ENCODE results near the gene P4HA2.
A peak's percentile ranks its signal among the peaks of the same experiment; 100 is the strongest.

Gene P4HA2

GRCh38 chr5:132228241-132229035 lies 785 bp upstream of the P4HA2 start:
- no peak for DNase-seq (ENCODE audit: low spot score)
- Mint-ChIP-seq H3K9me3 (no peaks in the 10 kb centered on the region), H3K4me3 (peak overlapping the region; percentile 67), H3K4me1 (ENCODE audit: low read depth) (peaks cover 37% of the 10 kb centered on the region), H3K36me3 (ENCODE audit: low read depth) (no peaks in the 10 kb centered on the region), H3K27ac (no peak overlapping the region), H3K27me3 (ENCODE audit: low read depth) (peaks cover 11% of the 10 kb centered on the region)

GRCh38 chr5:132227235-132227484 lies 493 bp downstream of the P4HA2 start:
- Mint-ChIP-seq H3K27ac (no peak overlapping the region), H3K4me1 (ENCODE audit: low read depth) (peaks cover 44% of the 10 kb centered on the region), H3K27me3 (ENCODE audit: low read depth) (peaks cover 11% of the 10 kb centered on the region), H3K4me3 (peak overlapping the region; percentile 59), H3K9me3 (no peaks in the 10 kb centered on the region), H3K36me3 (ENCODE audit: low read depth) (no peaks in the 10 kb centered on the region)
- no peak for DNase-seq (ENCODE audit: low spot score)

- H3K27me3 Mint-ChIP-seq (ENCODE audit: low read depth): peaks cover 11% of the 10 kb centered on the region
- H3K4me3 Mint-ChIP-seq: peak overlapping the region; percentile 59
- no peak overlapping the region for H3K27ac Mint-ChIP-seq
- no peaks in the 10 kb centered on the region for H3K9me3 Mint-ChIP-seq
- DNase-seq (ENCODE audit: low spot score): no peak
- H3K36me3 Mint-ChIP-seq (ENCODE audit: low read depth): no peaks in the 10 kb centered on the region
- peaks cover 44% of the 10 kb centered on the region for H3K4me1 Mint-ChIP-seq (ENCODE audit: low read depth)
Measured at GRCh38 chr5:132226516-132227234, 978 bp downstream of the P4HA2 start.

GRCh38 chr5:132225165-132226032 lies 2.3 kb downstream of the P4HA2 start:
- DNase-seq (ENCODE audit: low spot score): no peak
- no peaks in the 10 kb centered on the region for H3K36me3 Mint-ChIP-seq (ENCODE audit: low read depth)
- no peak overlapping the region for H3K27ac Mint-ChIP-seq
- no peaks in the 10 kb centered on the region for H3K9me3 Mint-ChIP-seq
- H3K4me1 Mint-ChIP-seq (ENCODE audit: low read depth): peaks cover 34% of the 10 kb centered on the region
- peak overlapping the region; percentile 47 for H3K4me3 Mint-ChIP-seq
- peaks cover 11% of the 10 kb centered on the region for H3K27me3 Mint-ChIP-seq (ENCODE audit: low read depth)

- H3K9me3 Mint-ChIP-seq: no peaks in the 10 kb centered on the region
- peaks cover 30% of the 10 kb centered on the region for H3K4me1 Mint-ChIP-seq (ENCODE audit: low read depth)
- DNase-seq (ENCODE audit: low spot score): no peak
- peaks cover 9% of the 10 kb centered on the region for H3K27me3 Mint-ChIP-seq (ENCODE audit: low read depth)
- no peaks in the 10 kb centered on the region for H3K36me3 Mint-ChIP-seq (ENCODE audit: low read depth)
- H3K27ac Mint-ChIP-seq: no peak overlapping the region
- no peak overlapping the region for H3K4me3 Mint-ChIP-seq
Measured at GRCh38 chr5:132224716-132225115, 2.9 kb downstream of the P4HA2 start.

GRCh38 chr5:132223861-132224260 lies 3.8 kb downstream of the P4HA2 start:
- no peaks in the 10 kb centered on the region for H3K9me3 Mint-ChIP-seq
- DNase-seq (ENCODE audit: low spot score): no peak
- H3K27ac Mint-ChIP-seq: no peak overlapping the region
- no peaks in the 10 kb centered on the region for H3K36me3 Mint-ChIP-seq (ENCODE audit: low read depth)
- no peak overlapping the region for H3K4me3 Mint-ChIP-seq
- H3K4me1 Mint-ChIP-seq (ENCODE audit: low read depth): peaks cover 24% of the 10 kb centered on the region
- peaks cover under 1% of the 10 kb centered on the region for H3K27me3 Mint-ChIP-seq (ENCODE audit: low read depth)

GRCh38 chr5:132222649-132223038 lies 5.0 kb downstream of the P4HA2 start:
- no peaks in the 10 kb centered on the region for H3K36me3 Mint-ChIP-seq (ENCODE audit: low read depth)
- H3K27ac Mint-ChIP-seq: no peak overlapping the region
- no peak for DNase-seq (ENCODE audit: low spot score)
- H3K4me1 Mint-ChIP-seq (ENCODE audit: low read depth): peaks cover 24% of the 10 kb centered on the region
- no peaks in the 10 kb centered on the region for H3K27me3 Mint-ChIP-seq (ENCODE audit: low read depth)
- H3K9me3 Mint-ChIP-seq: no peaks in the 10 kb centered on the region
- no peak overlapping the region for H3K4me3 Mint-ChIP-seq

- Mint-ChIP-seq H3K4me1 (ENCODE audit: low read depth) (peaks cover 23% of the 10 kb centered on the region), H3K27ac (no peak overlapping the region), H3K27me3 (ENCODE audit: low read depth) (no peaks in the 10 kb centered on the region), H3K9me3 (no peaks in the 10 kb centered on the region), H3K36me3 (ENCODE audit: low read depth) (peaks cover under 1% of the 10 kb centered on the region), H3K4me3 (no peak overlapping the region)
- no peak for DNase-seq (ENCODE audit: low spot score)
Measured at GRCh38 chr5:132221781-132222648, 5.6 kb downstream of the P4HA2 start.

- Mint-ChIP-seq H3K9me3 (no peaks in the 10 kb centered on the region), H3K4me1 (ENCODE audit: low read depth) (peaks cover 13% of the 10 kb centered on the region), H3K27me3 (ENCODE audit: low read depth) (no peaks in the 10 kb centered on the region), H3K36me3 (ENCODE audit: low read depth) (peaks cover 3% of the 10 kb centered on the region), H3K4me3 (no peak overlapping the region), H3K27ac (no peak overlapping the region)
- no peak for DNase-seq (ENCODE audit: low spot score)
Measured at GRCh38 chr5:132220491-132220890, 7.2 kb downstream of the P4HA2 start.

- no peaks in the 10 kb centered on the region for H3K27me3 Mint-ChIP-seq (ENCODE audit: low read depth)
- no peak overlapping the region for H3K27ac Mint-ChIP-seq
- H3K9me3 Mint-ChIP-seq: no peaks in the 10 kb centered on the region
- H3K4me1 Mint-ChIP-seq (ENCODE audit: low read depth): peaks cover 8% of the 10 kb centered on the region
- H3K36me3 Mint-ChIP-seq (ENCODE audit: low read depth): peaks cover 6% of the 10 kb centered on the region
- no peak overlapping the region for H3K4me3 Mint-ChIP-seq
- DNase-seq (ENCODE audit: low spot score): no peak
Measured at GRCh38 chr5:132219981-132220380, 7.7 kb downstream of the P4HA2 start.

GRCh38 chr5:132219289-132219970 lies 8.2 kb downstream of the P4HA2 start:
- DNase-seq (ENCODE audit: low spot score): no peak
- Mint-ChIP-seq H3K27me3 (ENCODE audit: low read depth) (no peaks in the 10 kb centered on the region), H3K9me3 (no peaks in the 10 kb centered on the region), H3K27ac (no peak overlapping the region), H3K4me1 (ENCODE audit: low read depth) (peaks cover 7% of the 10 kb centered on the region), H3K36me3 (ENCODE audit: low read depth) (peaks cover 6% of the 10 kb centered on the region), H3K4me3 (no peak overlapping the region)

GRCh38 chr5:132218321-132218720 lies 9.3 kb downstream of the P4HA2 start:
- H3K9me3 Mint-ChIP-seq: no peaks in the 10 kb centered on the region
- DNase-seq (ENCODE audit: low spot score): no peak
- H3K27ac Mint-ChIP-seq: no peak overlapping the region
- no peak overlapping the region for H3K4me3 Mint-ChIP-seq
- H3K27me3 Mint-ChIP-seq (ENCODE audit: low read depth): no peaks in the 10 kb centered on the region
- H3K4me1 Mint-ChIP-seq (ENCODE audit: low read depth): peaks cover 7% of the 10 kb centered on the region
- H3K36me3 Mint-ChIP-seq (ENCODE audit: low read depth): peaks cover 6% of the 10 kb centered on the region

GRCh38 chr5:132215329-132215728 lies 12.3 kb downstream of the P4HA2 start:
- Mint-ChIP-seq H3K4me1 (ENCODE audit: low read depth) (no peaks in the 10 kb centered on the region), H3K4me3 (no peak overlapping the region), H3K9me3 (no peaks in the 10 kb centered on the region), H3K36me3 (ENCODE audit: low read depth) (peaks cover 6% of the 10 kb centered on the region), H3K27ac (no peak overlapping the region), H3K27me3 (ENCODE audit: low read depth) (no peaks in the 10 kb centered on the region)
- DNase-seq (ENCODE audit: low spot score): no peak
